Brain microvascular endothelial cell (primary cell): ENCODE results near the gene GLT1D1.
A peak's percentile ranks its signal among the peaks of the same experiment; 100 is the strongest.

ENCODE experiments used
- DNase-seq: peaks from one replicate; pipeline ENCODE4 v3.0.0-alpha.2; 2020
- H3K27ac ChIP-seq: fragments of 250-450 bp; sonication (Bioruptor Pico); 2 replicates; pipeline ENCODE4 v1.5.1; 2020; ENCODE audit warnings: mild to moderate bottlenecking, moderate library complexity
- H3K27me3 ChIP-seq: fragments of 250-450 bp; sonication (Bioruptor Pico); replicated peaks from 2 replicates; pipeline ENCODE4 v1.5.1; 2020; ENCODE audit warnings: mild to moderate bottlenecking
- H3K36me3 ChIP-seq: fragments of 250-450 bp; sonication (Bioruptor Pico); replicated peaks from 2 replicates; pipeline ENCODE4 v1.5.1; 2020; ENCODE audit warnings: mild to moderate bottlenecking
- H3K4me3 ChIP-seq: 2 replicates; pipeline ENCODE4 v1.5.1; 2011; ENCODE audit warnings: low read depth, mild to moderate bottlenecking, control low read depth, low read length, moderate library complexity
- in situ Hi-C: cut with HindIII; loops from 2 replicates; pipeline ENCODE4 v1.10.0; 2017; ENCODE audit warnings: low sequenced_read_pairs, low pct_ligation_motif_present
- TF ChIP-seq, protein P1 (sequence below): IDR thresholded peaks from 2 replicates; pipeline ENCODE4 v1.5.1; 2011; ENCODE audit warnings: low read depth, mild to moderate bottlenecking, moderate library complexity, low read length, control low read depth, inconsistent platforms; ENCODE audit errors: missing control alignments

The GLT1D1 gene

GRCh38 chr12:128971802-128972201 lies 118.5 kb downstream of the GLT1D1 start:
- no peak overlapping the region for H3K27ac ChIP-seq
- TF ChIP-seq, protein P1, sequence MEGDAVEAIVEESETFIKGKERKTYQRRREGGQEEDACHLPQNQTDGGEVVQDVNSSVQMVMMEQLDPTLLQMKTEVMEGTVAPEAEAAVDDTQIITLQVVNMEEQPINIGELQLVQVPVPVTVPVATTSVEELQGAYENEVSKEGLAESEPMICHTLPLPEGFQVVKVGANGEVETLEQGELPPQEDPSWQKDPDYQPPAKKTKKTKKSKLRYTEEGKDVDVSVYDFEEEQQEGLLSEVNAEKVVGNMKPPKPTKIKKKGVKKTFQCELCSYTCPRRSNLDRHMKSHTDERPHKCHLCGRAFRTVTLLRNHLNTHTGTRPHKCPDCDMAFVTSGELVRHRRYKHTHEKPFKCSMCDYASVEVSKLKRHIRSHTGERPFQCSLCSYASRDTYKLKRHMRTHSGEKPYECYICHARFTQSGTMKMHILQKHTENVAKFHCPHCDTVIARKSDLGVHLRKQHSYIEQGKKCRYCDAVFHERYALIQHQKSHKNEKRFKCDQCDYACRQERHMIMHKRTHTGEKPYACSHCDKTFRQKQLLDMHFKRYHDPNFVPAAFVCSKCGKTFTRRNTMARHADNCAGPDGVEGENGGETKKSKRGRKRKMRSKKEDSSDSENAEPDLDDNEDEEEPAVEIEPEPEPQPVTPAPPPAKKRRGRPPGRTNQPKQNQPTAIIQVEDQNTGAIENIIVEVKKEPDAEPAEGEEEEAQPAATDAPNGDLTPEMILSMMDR, result no peak
- no peaks in the 10 kb centered on the region for H3K36me3 ChIP-seq
- no peak overlapping the region for H3K4me3 ChIP-seq
- in situ Hi-C loops, result no loop called here
- DNase-seq, result no peak
- peaks cover 5% of the 10 kb centered on the region for H3K27me3 ChIP-seq

DNA sequence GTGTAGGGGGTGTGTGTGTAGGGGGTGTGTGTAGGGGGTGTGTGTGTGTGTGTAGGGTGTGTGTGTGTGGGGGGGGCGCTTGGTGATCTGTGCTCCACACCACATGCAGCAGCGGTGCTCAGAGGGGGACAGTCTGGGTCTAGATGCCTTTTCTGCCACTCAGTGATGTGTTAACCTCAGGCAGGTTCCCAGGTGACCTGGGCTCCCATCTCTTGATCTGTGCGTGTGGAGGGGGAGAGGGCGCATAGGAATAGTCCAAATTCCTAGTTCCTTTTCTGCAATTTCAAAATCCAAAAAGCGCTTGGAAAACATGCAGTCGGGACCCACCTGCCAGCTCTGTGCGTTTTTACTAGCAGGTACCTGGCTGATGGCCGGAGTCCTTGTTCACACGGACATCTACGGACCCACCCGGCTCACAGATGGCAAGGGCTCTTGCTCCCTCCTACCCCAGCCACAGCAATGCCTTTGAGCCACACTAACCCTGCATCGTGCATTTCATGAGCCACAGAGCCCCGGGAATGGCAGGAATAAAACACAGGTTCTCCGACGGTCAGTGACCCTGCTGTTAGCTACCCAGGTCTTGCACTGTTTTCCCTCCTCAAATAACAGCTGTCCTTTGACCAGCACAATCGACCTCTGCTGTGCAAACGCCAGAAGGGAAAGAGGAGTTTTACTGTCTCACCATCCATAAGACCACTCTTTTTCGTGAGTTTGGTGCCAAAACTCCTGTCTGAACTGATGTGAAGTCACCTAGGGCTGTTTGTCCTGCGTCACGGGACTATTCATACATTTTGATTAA lies 120.8 kb downstream of the GLT1D1 start:
- peaks cover 5% of the 10 kb centered on the region for H3K27me3 ChIP-seq
- in situ Hi-C loops, result no loop called here
- H3K4me3 ChIP-seq, result no peak overlapping the region
- TF ChIP-seq, protein P1, result no peak
- DNase-seq, result no peak
- H3K36me3 ChIP-seq, result no peaks in the 10 kb centered on the region
- H3K27ac ChIP-seq, result no peak overlapping the region

GRCh38 chr12:128974881-128975280 lies 121.6 kb downstream of the GLT1D1 start:
- TF ChIP-seq, protein P1, result no peak
- Histone ChIP-seq H3K27ac (no peak overlapping the region), H3K36me3 (no peaks in the 10 kb centered on the region), H3K4me3 (no peak overlapping the region), H3K27me3 (peaks cover 5% of the 10 kb centered on the region)
- in situ Hi-C loops, result no loop called here
- DNase-seq, result no peak

GRCh38 chr12:128976120-128976738 lies 123.0 kb downstream of the GLT1D1 start:
- TF ChIP-seq, protein P1, result peak; percentile 34
- no peak overlapping the region for H3K27ac ChIP-seq
- in situ Hi-C loops, result no loop called here
- no peaks in the 10 kb centered on the region for H3K36me3 ChIP-seq
- DNase-seq, result peak; percentile 16
- H3K27me3 ChIP-seq, result no peaks in the 10 kb centered on the region
- no peak overlapping the region for H3K4me3 ChIP-seq

DNA sequence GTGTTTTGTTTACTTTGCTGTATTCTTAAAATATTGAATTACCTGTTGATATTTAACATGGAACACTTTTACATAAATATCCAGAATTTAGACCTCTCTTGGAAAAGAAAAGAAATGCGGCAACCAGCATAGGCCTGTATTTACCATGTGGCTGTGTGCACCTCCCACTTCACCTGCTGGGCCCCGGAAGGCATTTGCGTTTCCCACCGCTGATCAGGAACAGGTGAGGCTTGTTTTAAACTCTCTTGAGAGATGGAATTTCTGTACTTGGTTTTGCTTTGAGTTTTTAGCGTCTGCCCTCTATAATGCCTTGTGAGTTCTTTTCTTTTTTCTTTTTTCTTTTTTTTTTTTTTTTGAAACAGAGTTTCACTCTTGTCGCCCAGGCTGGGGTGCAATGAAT lies 124.2 kb downstream of the GLT1D1 start:
- in situ Hi-C loops, result no loop called here
- DNase-seq, result no peak
- H3K27me3 ChIP-seq, result no peaks in the 10 kb centered on the region
- H3K27ac ChIP-seq, result no peak overlapping the region
- H3K36me3 ChIP-seq, result no peaks in the 10 kb centered on the region
- no peak overlapping the region for H3K4me3 ChIP-seq
- TF ChIP-seq, protein P1, result no peak

GRCh38 chr12:128978067-128978466 lies 124.8 kb downstream of the GLT1D1 start:
- DNase-seq, result no peak
- no peak overlapping the region for H3K27ac ChIP-seq
- no peaks in the 10 kb centered on the region for H3K27me3 ChIP-seq
- H3K36me3 ChIP-seq, result no peaks in the 10 kb centered on the region
- no peak overlapping the region for H3K4me3 ChIP-seq
- TF ChIP-seq, protein P1, result no peak
- in situ Hi-C loops, result no loop called here
